OCI-LY7 (cell line): ENCODE results near the gene VSX1. TPM values are rescaled to one million over a fixed set of nuclear protein-coding genes. Genes with fewer than 3 reads are reported as not detected.

Experiments used
- BruUV-seq: library from RNA; stranded (reverse); fragments of 400-500 nt; replicated peaks from 2 replicates; lab custom pipeline; 2021; lab: Mats Ljungman, UMichigan
- CTCF ChIA-PET: fragments of 300-600 bp; sonication (Branson Sonifier 250); formaldehyde crosslinking; loops from one replicate; lab custom pipeline; 2022; ENCODE audit warnings: antibody characterized with exemption; ENCODE audit not compliant: unreplicated experiment; lab: Charles Lee
- POLR2A ChIA-PET: fragments of 300-600 bp; sonication (Branson Sonifier 250); formaldehyde crosslinking; loops from one replicate; lab custom pipeline; 2022; ENCODE audit warnings: antibody characterized with exemption; lab: Charles Lee
- DNase-seq: peaks from one replicate; pipeline ENCODE4 v3.0.0-alpha.2; 2015; ENCODE audit warnings: low spot score
- H2AFZ ChIP-seq: fragments of 200-600 bp; sonication (generic), shearing (Covaris generic); 2 replicates; pipeline ENCODE4 v1.6.1; 2014; ENCODE audit warnings: mild to moderate bottlenecking, antibody characterized with exemption, low read length, moderate library complexity
- H3K27ac ChIP-seq: fragments of 200-600 bp; sonication (generic); 2 replicates; pipeline ENCODE4 v1.5.1; 2014; ENCODE audit warnings: mixed run types, low read depth, mild to moderate bottlenecking, moderate library complexity, low read length, inconsistent platforms; ENCODE audit not compliant: poor library complexity, severe bottlenecking
- H3K36me3 ChIP-seq: fragments of 200-600 bp; sonication (generic); 2 replicates; pipeline ENCODE4 v1.6.1; 2014; ENCODE audit warnings: mild to moderate bottlenecking, antibody characterized with exemption, low read length, moderate library complexity, mixed read lengths; ENCODE audit not compliant: insufficient read depth
- H3K4me1 ChIP-seq: fragments of 200-600 bp; sonication (generic); 2 replicates; pipeline ENCODE4 v1.5.1; 2014; ENCODE audit warnings: mild to moderate bottlenecking, low read length; ENCODE audit not compliant: insufficient read depth, poor library complexity, severe bottlenecking
- H3K4me2 ChIP-seq: fragments of 200-600 bp; sonication (generic); 2 replicates; pipeline ENCODE4 v1.6.1; 2014; ENCODE audit warnings: mild to moderate bottlenecking, low read length
- H3K4me3 ChIP-seq: fragments of 200-600 bp; sonication (generic); 2 replicates; pipeline ENCODE4 v1.5.1; 2014; ENCODE audit warnings: mild to moderate bottlenecking, low read depth, low read length; ENCODE audit not compliant: poor library complexity, severe bottlenecking
- H3K79me2 ChIP-seq: fragments of 200-600 bp; sonication (generic); 2 replicates; pipeline ENCODE4 v1.6.1; 2016; ENCODE audit warnings: low read depth, mild to moderate bottlenecking, low read length, moderate library complexity, mixed read lengths; ENCODE audit not compliant: insufficient read depth
- H3K9me2 ChIP-seq: fragments of 200-600 bp; sonication (generic); 2 replicates; pipeline ENCODE4 v1.6.1; 2016; ENCODE audit warnings: mild to moderate bottlenecking, low read length, mixed read lengths; ENCODE audit not compliant: insufficient read depth
- H3K9me3 ChIP-seq: fragments of 200-600 bp; sonication (generic); 2 replicates; pipeline ENCODE4 v1.6.1; 2014; ENCODE audit warnings: mild to moderate bottlenecking, mixed run types, low read length, mixed read lengths
- H4K20me1 ChIP-seq: fragments of 200-600 bp; sonication (generic); 2 replicates; pipeline ENCODE4 v1.6.1; 2014; ENCODE audit warnings: mild to moderate bottlenecking, antibody characterized with exemption, low read length, moderate library complexity, mixed read lengths; ENCODE audit not compliant: insufficient read depth
- CTCF ChIP-seq: fragments of 200-600 bp; sonication (generic); conservative IDR thresholded peaks from 2 replicates; pipeline ENCODE4 v1.5.1; 2014; ENCODE audit warnings: mild to moderate bottlenecking, antibody characterized with exemption, low read length, moderate library complexity, mixed read lengths
- EZH2phosphoT487 ChIP-seq: fragments of 200-600 bp; sonication (generic); IDR thresholded peaks from 2 replicates; pipeline ENCODE4 v1.6.1; 2018; ENCODE audit warnings: low read depth, borderline replicate concordance, mild to moderate bottlenecking, mixed run types, antibody characterized with exemption, low read length, moderate library complexity, mixed read lengths
- intact Hi-C: fragments of 100-400 bp; cut with micrococcal nuclease; formaldehyde crosslinking; loops from one replicate; pipeline ENCODE4 v1.10.0; 2022; ENCODE audit not compliant: unreplicated experiment
- total RNA-seq, 2 experiments: library from RNA; depleted of rRNA in 1 of 2; stranded (reverse); fragments of >200 nt in 1 of 2; shearing (Covaris generic) in 1 of 2; gene quantifications; 2 replicates each; pipeline ENCODE4 v1.2.3, GENCODE V29; 2014 to 2022

Gene VSX1
- total RNA-seq, 2 experiments from 2014 or later, result not detected

- intact Hi-C loops, result no loop called here
- Histone ChIP-seq H3K9me2 (no peaks in the 10 kb centered on the region), H3K9me3 (no peaks in the 10 kb centered on the region), H3K36me3 (no peaks in the 10 kb centered on the region), H4K20me1 (no peaks in the 10 kb centered on the region), H3K79me2 (no peaks in the 10 kb centered on the region), H3K27ac (no peak overlapping the region), H2AFZ (no peak overlapping the region), H3K4me3 (no peak overlapping the region), H3K4me1 (no peaks in the 10 kb centered on the region), H3K4me2 (no peak overlapping the region)
- TF ChIP-seq EZH2phosphoT487, result no peak
- TF ChIP-seq CTCF, result no peak
- CTCF ChIA-PET, result no interaction called here
- POLR2A ChIA-PET, result interaction anchor here (0.8 kb wide), 1 partner anchor 9 kb away, joined by 3 read pairs; no protein-coding TSS in a partner anchor
- no TSS peak for BruUV-seq
- no peak for DNase-seq
Observed at GRCh38 chr20:25082498-25082873, 545 bp upstream of the VSX1 start.

GRCh38 chr20:25081065-25081729 lies 744 bp downstream of the VSX1 start:
- no peaks in the 10 kb centered on the region for H4K20me1 ChIP-seq
- no peak for DNase-seq
- H3K36me3 ChIP-seq, result no peaks in the 10 kb centered on the region
- no peaks in the 10 kb centered on the region for H3K4me1 ChIP-seq
- H3K4me3 ChIP-seq, result no peak overlapping the region
- H3K4me2 ChIP-seq, result no peak overlapping the region
- ChIA-PET CTCF (no interaction called here), POLR2A (interaction anchor here (0.5 to 0.7 kb wide), 2 partner anchors 18 to 1289 kb away, joined by 3 to 4 read pairs; no protein-coding TSS in a partner anchor)
- H3K9me3 ChIP-seq, result no peaks in the 10 kb centered on the region
- H2AFZ ChIP-seq, result no peak overlapping the region
- TF ChIP-seq EZH2phosphoT487 (no peak), CTCF (no peak)
- H3K79me2 ChIP-seq, result no peaks in the 10 kb centered on the region
- intact Hi-C loops, result no loop called here
- BruUV-seq, result no TSS peak
- H3K27ac ChIP-seq, result no peak overlapping the region
- no peaks in the 10 kb centered on the region for H3K9me2 ChIP-seq

- Histone ChIP-seq H4K20me1 (no peaks in the 10 kb centered on the region), H3K4me3 (no peak overlapping the region), H3K9me3 (no peaks in the 10 kb centered on the region), H3K27ac (no peak overlapping the region), H2AFZ (no peak overlapping the region), H3K36me3 (no peaks in the 10 kb centered on the region), H3K79me2 (no peaks in the 10 kb centered on the region), H3K4me2 (no peak overlapping the region), H3K9me2 (no peaks in the 10 kb centered on the region), H3K4me1 (no peaks in the 10 kb centered on the region)
- TF ChIP-seq EZH2phosphoT487 (no peak), CTCF (no peak)
- CTCF ChIA-PET, result no interaction called here
- no TSS peak for BruUV-seq
- POLR2A ChIA-PET, result no interaction called here
- no peak for DNase-seq
- intact Hi-C loops, result no loop called here
Observed at GRCh38 chr20:25079171-25079570, 2.8 kb downstream of the VSX1 start.
